DMS 273 treated with DMSO at 0.1 percent for 48 hours (cell line): ENCODE results near the gene ZNF827.

Experiments used
- DNase-seq: peaks from one replicate; lab custom pipeline; 2025; lab: John Stamatoyannopoulos, UW

ZNF827 gene

GRCh38 chr4:145824463-145824862 is 114.2 kb downstream of the ZNF827 start:
- DNase-seq: no peak

GRCh38 chr4:145823743-145824142 is 114.9 kb downstream of the ZNF827 start:
- DNase-seq: no peak

GRCh38 chr4:145822581-145822980 is 116.0 kb downstream of the ZNF827 start:
- DNase-seq: no peak

GRCh38 chr4:145822181-145822580 is 116.4 kb downstream of the ZNF827 start:
- DNase-seq: no peak

GRCh38 chr4:145821766-145822165 is 116.9 kb downstream of the ZNF827 start:
- no peak for DNase-seq

GRCh38 chr4:145820407-145820806 is 118.2 kb downstream of the ZNF827 start:
- DNase-seq: no peak

- DNase-seq: peak; percentile 78
Observed at GRCh38 chr4:145819853-145820181, 118.8 kb downstream of the ZNF827 start.

- no peak for DNase-seq
Observed at GRCh38 chr4:145819101-145819852, 119.3 kb downstream of the ZNF827 start.

- no peak for DNase-seq
Observed at GRCh38 chr4:145818011-145818410, 120.6 kb downstream of the ZNF827 start.

GRCh38 chr4:145816091-145816490 is 122.5 kb downstream of the ZNF827 start:
- DNase-seq: no peak

GRCh38 chr4:145815626-145816025 is 123.0 kb downstream of the ZNF827 start:
- no peak for DNase-seq

GRCh38 chr4:145815027-145815612 is 123.5 kb downstream of the ZNF827 start:
- no peak for DNase-seq

GRCh38 chr4:145814246-145814645 is 124.4 kb downstream of the ZNF827 start:
- no peak for DNase-seq

- no peak for DNase-seq
Observed at GRCh38 chr4:145812919-145813318, 125.7 kb downstream of the ZNF827 start.

- DNase-seq: no peak
Observed at GRCh38 chr4:145808848-145809512, 129.6 kb downstream of the ZNF827 start.

GRCh38 chr4:145808021-145808650 is 130.5 kb downstream of the ZNF827 start:
- DNase-seq: no peak

- no peak for DNase-seq
Observed at GRCh38 chr4:145805490-145805889, 133.1 kb downstream of the ZNF827 start.

GRCh38 chr4:145804116-145804515 is 134.5 kb downstream of the ZNF827 start:
- DNase-seq: peak; percentile 46

- DNase-seq: no peak
Observed at GRCh38 chr4:145799223-145799622, 139.4 kb downstream of the ZNF827 start.

- no peak for DNase-seq
Observed at GRCh38 chr4:145797278-145797677, 141.3 kb downstream of the ZNF827 start.

- no peak for DNase-seq
Observed at GRCh38 chr4:145796346-145796745, 142.3 kb downstream of the ZNF827 start.

GRCh38 chr4:145795521-145795920 is 143.1 kb downstream of the ZNF827 start:
- no peak for DNase-seq

- DNase-seq: no peak
Observed at GRCh38 chr4:145792429-145792828, 146.2 kb downstream of the ZNF827 start.
